HepG2 (cell line): ENCODE results near the gene ELOVL2.

Experiments
- FOXK2 ChIP-seq: fragments of 450-650 bp; IDR thresholded peaks from 2 replicates; pipeline ENCODE4 v1.6.1; 2016
- MAFF ChIP-seq: IDR thresholded peaks from 2 replicates; pipeline ENCODE4 v1.6.1; 2011; ENCODE audit warnings: low read depth, low read length, improper control_type of control experiment
- NFE2L1 ChIP-seq: sonication (generic); formaldehyde crosslinking; IDR thresholded peaks from 2 replicates; pipeline ENCODE4 v1.4.0; 2020; ENCODE audit warnings: missing genetic modification reagents, mild to moderate bottlenecking, borderline replicate concordance
- ZNF766 ChIP-seq: sonication (generic); formaldehyde crosslinking; IDR thresholded peaks from 2 replicates; pipeline ENCODE4 v1.5.0; 2020; ENCODE audit warnings: missing genetic modification reagents, borderline replicate concordance
- TF ChIP-seq, protein P1 (sequence below): sonication (generic); formaldehyde crosslinking; conservative IDR thresholded peaks from 2 replicates; pipeline ENCODE4 v1.4.0; 2020; ENCODE audit warnings: missing genetic modification reagents

DNA sequence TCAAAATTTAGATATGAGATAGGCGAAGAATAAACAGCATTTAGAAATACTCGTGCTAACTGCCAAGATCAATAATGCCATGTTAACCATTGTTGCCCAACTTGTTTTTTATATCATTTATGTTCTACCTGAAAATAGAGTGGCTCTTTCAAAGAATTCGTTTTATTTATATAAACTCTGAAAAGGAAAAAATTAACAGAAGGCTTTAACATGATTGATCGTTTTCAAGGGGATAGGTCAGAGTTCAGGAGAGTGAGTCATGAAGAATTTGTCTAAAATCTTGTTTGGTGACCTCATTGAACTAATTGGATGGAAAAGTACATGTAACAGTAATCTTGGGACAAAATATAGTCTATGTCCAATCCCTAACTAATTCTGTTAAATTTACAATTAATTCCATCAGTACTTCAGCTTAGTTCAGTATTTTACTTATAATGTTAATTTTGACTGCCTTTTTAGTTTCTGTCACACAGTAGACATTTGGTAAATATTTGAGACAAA is 11.1 kb upstream of the ELOVL2 start:
- TF ChIP-seq ZNF766 (CRISPR knock-in tag) (no peak), MAFF (no peak), NFE2L1 (CRISPR knock-in tag) (no peak), FOXK2 (no peak)
- TF ChIP-seq, protein P1, sequence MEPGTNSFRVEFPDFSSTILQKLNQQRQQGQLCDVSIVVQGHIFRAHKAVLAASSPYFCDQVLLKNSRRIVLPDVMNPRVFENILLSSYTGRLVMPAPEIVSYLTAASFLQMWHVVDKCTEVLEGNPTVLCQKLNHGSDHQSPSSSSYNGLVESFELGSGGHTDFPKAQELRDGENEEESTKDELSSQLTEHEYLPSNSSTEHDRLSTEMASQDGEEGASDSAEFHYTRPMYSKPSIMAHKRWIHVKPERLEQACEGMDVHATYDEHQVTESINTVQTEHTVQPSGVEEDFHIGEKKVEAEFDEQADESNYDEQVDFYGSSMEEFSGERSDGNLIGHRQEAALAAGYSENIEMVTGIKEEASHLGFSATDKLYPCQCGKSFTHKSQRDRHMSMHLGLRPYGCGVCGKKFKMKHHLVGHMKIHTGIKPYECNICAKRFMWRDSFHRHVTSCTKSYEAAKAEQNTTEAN (CRISPR knock-in tag), result no peak
